Heart left ventricle (tissue), 16 donors: ENCODE results near the gene TMEM218. TPM values are rescaled to one million over a fixed set of nuclear protein-coding genes. Genes with fewer than 3 reads are reported as not detected.
A peak's percentile ranks its signal among the peaks of the same experiment; 100 is the strongest.

Experiments
- ATAC-seq, 4 donors: fragments of 200-7000 bp; cut with Tn5 transposase; one replicate each; pipeline ENCODE4 v1.9.1; 2020 to 2022; ENCODE audit warnings: moderate library complexity in 4 of 4, mild to moderate bottlenecking in 3 of 4, moderate number of reproducible peaks in 1 of 4
- DNase-seq, 5 donors: peaks; one replicate each; pipeline ENCODE4 v3.0.0-alpha.2; 2020
- H3K27ac ChIP-seq, 12 donors: fragments of 200-600 bp; sonication (generic) in 4 of 12; one replicate each; pipeline versions ENCODE4 v1.5.0 to v1.8.0; 2016 to 2022; ENCODE audit warnings: mild to moderate bottlenecking in 2 of 12
- H3K27me3 ChIP-seq, 9 donors: fragments of 200-600 bp; sonication (generic) in 2 of 9; one replicate each; pipeline versions ENCODE4 v1.5.1 to v1.8.0; 2016 to 2022; ENCODE audit warnings: mild to moderate bottlenecking in 3 of 9
- H3K36me3 ChIP-seq, 9 donors: fragments of 200-600 bp; sonication (generic) in 2 of 9; one replicate each; pipeline versions ENCODE4 v1.5.0 to v1.8.0; 2018 to 2022; ENCODE audit warnings: mild to moderate bottlenecking in 2 of 9
- H3K4me1 ChIP-seq, 12 donors: fragments of 200-600 bp; sonication (generic) in 4 of 12; one replicate each; pipeline versions ENCODE4 v1.5.0 to v1.8.0; 2016 to 2022; ENCODE audit warnings: mild to moderate bottlenecking in 3 of 12
- H3K4me3 ChIP-seq, 12 donors: fragments of 200-600 bp; sonication (generic) in 4 of 12; one replicate each; pipeline versions ENCODE4 v1.5.0 to v1.8.0; 2017 to 2022; ENCODE audit warnings: mild to moderate bottlenecking in 9 of 12, moderate library complexity in 4 of 12
- H3K9me3 ChIP-seq, 12 donors: fragments of 200-600 bp; sonication (generic) in 4 of 12; one replicate each; pipeline versions ENCODE4 v1.5.0 to v1.8.0; 2016 to 2022; ENCODE audit warnings: mild to moderate bottlenecking in 1 of 12
- POLR2A ChIP-seq, 2 donors: fragments of 450-650 bp; IDR thresholded peaks; one replicate each; pipeline ENCODE4 v1.6.1; 2017; ENCODE audit warnings: antibody characterized with exemption in 2 of 2, mild to moderate bottlenecking in 2 of 2, moderate library complexity in 2 of 2
- WGBS, 4 donors: extraction: QIAGEN DNeasy Blood & Tissue Kit in 2 of 4; methylation state at CpG; one replicate each; pipeline versions ENCODE4 v1.1.5 to v1.1.7; 2013 to 2018; 5-methylcytosine and 5-hydroxymethylcytosine counted together
- intact Hi-C, 10 donors: fragments of 100-400 bp; cut with DNase I; formaldehyde crosslinking; loops; one replicate each; pipeline versions ENCODE4 v1.11.1 to v1.14.2; 2022
- polyA plus RNA-seq, 2 donors: library from polyadenylated mRNA; stranded (reverse); fragments of 200-250 nt; gene quantifications; one replicate each; pipeline ENCODE4 v1.2.3, GENCODE V29; 2013
- total RNA-seq, 9 donors: library from RNA; depleted of rRNA in 2 of 9; stranded (reverse); fragments of >200 nt in 2 of 9; fragmentation: NEBNext Ultra II Directional in 3 of 9; extraction: Animal tissue kit (Norgen Biotek cat#: 25700) in 3 of 9; gene quantifications; one replicate each; pipeline versions ENCODE4 v1.1.0 to v1.2.4, GENCODE V29; 2016 to 2023
- TF ChIP-seq, protein P1 (sequence below), 12 donors: fragments of 200-600 bp; sonication (generic) in 4 of 12; IDR thresholded peaks; one replicate each; pipeline versions ENCODE4 v1.5.0 to v1.8.0; 2018 to 2022; ENCODE audit warnings: antibody characterized with exemption in 12 of 12, mild to moderate bottlenecking in 5 of 12
- donor health status: ischemic (EF 13 %, LVEDD 7.1; RV severe dilation, severe dysfunction).
- donor health status: healthy with polysubstance abuse.
- donor health status: DM: no; HTN: yes; CAD: no.
- donor health status: DM: no; HTN: no; CAD: no.
- donor health status: ischemic (EF 25% LVEDD 6.9; RV normal size, moderate dysfunction).
- donor health status: ischemic (EF 25% LVEDD 5.7; RV mildly dilated, moderate dysfunction).
- donor health status: healthy.
- donor health status: DM: yes; HTN: yes; CAD: no.
- donor health status: ischemic (EF 35%, LVEDD 5.7; RV mildly dilated, moderate dysfunction).
- donor health status: nonischemic (EF 11% LVEDD 7.7; RV severe dilation, severe dysfunction).
- donor health status: DM: yes; HTN: yes; CAD: no.
- donor health status: PGD.
- donor health status: ischemic (EF 29% LVEDD 5.4; RV normal size, mild dysfunction).
- donor health status: nonischemic (EF 23%, LVEDD 6.1; RV moderate dilation, normal function).

TMEM218 gene
- total and polyA plus RNA-seq, 11 donors = 4.7 to 21.8 (median 6.8) TPM

DNA sequence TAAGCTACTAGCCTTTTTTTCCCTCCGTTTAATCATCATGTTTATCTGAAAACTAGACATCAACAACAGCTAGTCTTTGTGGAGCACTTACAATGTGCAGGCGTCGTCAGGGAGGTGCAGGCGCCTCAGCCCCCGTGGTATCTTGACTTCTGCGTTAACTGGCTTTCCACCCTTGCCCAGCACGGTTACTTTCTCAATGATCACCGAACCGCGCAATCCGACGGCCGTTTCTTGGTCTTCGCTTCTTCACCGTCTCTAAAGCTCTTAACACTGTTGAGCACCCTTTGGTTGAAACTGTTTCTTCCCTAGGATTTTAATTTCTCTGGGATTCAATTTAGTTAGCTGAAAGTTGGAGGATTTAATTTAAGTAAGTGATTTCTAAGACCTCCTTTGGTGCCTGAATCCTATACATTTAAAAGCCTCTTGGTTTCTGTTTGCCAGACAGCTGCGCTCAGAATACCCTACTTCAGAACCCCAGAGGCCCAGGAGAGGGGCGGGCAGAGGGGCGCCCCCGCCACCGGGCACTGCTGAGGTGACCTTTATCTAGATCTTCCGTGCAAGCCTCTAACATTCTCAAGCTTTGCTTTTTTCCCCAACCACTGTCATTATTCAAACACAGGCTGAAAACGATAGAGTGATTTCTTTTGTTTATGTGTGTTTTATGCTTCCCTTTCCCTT is 18.0 kb upstream of the TMEM218 start:
- ATAC-seq = no peak
- 70 to 74% (median 73%) methylated on average over 22 of the region's 22 CpGs for WGBS, 4 donors
- no peaks in the 10 kb centered on the region for H3K36me3 ChIP-seq

DNA sequence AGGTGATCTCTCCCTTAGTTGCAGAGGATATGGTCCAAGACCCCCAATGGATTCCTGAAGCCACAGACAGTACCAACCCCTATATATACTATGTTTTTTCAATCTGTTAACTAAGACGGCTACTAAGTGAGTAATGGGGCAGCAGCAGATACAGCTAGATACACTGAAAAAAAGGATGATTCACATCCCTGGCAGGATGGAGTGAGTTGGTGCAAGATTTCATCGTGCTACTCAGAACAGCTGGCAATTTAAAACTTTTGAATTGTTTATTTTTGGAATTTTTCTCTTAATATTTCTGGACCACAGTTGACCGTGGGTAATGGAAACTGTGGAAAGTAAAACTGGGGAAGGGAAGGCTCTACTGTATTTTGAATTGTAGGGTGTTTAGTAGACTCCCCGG is 17.0 kb upstream of the TMEM218 start:
- no peaks in the 10 kb centered on the region for H3K36me3 ChIP-seq
- no peak for DNase-seq
- WGBS, 4 donors = 72 to 81% (median 80%) methylated on average over 4 of the region's 4 CpGs
- peaks cover 0 to 22% (median 0%) of the 10 kb centered on the region in 9 donors for H3K27me3 ChIP-seq
- no peak for TF ChIP-seq POLR2A (IDR thresholded peaks at IDR 0.05)
- TF ChIP-seq, protein P1, sequence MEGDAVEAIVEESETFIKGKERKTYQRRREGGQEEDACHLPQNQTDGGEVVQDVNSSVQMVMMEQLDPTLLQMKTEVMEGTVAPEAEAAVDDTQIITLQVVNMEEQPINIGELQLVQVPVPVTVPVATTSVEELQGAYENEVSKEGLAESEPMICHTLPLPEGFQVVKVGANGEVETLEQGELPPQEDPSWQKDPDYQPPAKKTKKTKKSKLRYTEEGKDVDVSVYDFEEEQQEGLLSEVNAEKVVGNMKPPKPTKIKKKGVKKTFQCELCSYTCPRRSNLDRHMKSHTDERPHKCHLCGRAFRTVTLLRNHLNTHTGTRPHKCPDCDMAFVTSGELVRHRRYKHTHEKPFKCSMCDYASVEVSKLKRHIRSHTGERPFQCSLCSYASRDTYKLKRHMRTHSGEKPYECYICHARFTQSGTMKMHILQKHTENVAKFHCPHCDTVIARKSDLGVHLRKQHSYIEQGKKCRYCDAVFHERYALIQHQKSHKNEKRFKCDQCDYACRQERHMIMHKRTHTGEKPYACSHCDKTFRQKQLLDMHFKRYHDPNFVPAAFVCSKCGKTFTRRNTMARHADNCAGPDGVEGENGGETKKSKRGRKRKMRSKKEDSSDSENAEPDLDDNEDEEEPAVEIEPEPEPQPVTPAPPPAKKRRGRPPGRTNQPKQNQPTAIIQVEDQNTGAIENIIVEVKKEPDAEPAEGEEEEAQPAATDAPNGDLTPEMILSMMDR (IDR thresholded peaks at IDR 0.05) = no peak
- H3K4me3 ChIP-seq = no peak overlapping the region
- ATAC-seq = no peak
- no peak overlapping the region for H3K27ac ChIP-seq
- H3K4me1 ChIP-seq = peaks cover 0 to 9% (median 0%) of the 10 kb centered on the region in 12 donors
- intact Hi-C loops = no loop called here
- H3K9me3 ChIP-seq = no peaks in the 10 kb centered on the region

More for the DNA sequence above, 18.0 kb upstream of the TMEM218 start:
- intact Hi-C loops = no loop called here
- no peak for DNase-seq
- Histone ChIP-seq H3K27me3 (peaks cover 0 to 22% (median 0%) of the 10 kb centered on the region in 9 donors), H3K4me1 (no peaks in the 10 kb centered on the region), H3K27ac (no peak overlapping the region), H3K4me3 (no peak overlapping the region), H3K9me3 (no peaks in the 10 kb centered on the region)
- TF ChIP-seq, protein P1 (IDR thresholded peaks at IDR 0.05) = no peak
- no peak for TF ChIP-seq POLR2A (IDR thresholded peaks at IDR 0.05)

DNA sequence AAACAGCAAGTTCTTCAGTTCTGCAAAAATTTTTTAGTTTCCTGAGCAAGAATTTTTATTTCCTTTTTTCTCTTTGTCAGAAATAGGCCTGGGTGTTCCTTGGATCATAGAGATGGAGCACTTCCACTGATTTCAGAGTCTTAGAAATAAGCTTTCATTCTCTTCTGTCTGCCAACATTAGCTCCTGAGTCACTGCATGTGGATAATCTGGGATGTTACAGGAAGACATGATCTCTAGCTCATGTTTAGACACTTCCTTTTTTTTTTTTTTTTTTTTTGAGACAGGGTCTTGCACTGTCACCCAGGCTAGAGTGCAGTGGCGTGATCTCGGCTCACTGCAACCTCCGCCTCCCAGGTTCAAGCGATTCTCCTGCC is 13.2 kb upstream of the TMEM218 start:
- intact Hi-C loops = no loop called here
- Histone ChIP-seq H3K36me3 (no peaks in the 10 kb centered on the region), H3K27ac (peak overlapping the region in 1 of 12 donors; percentile 30), H3K9me3 (no peaks in the 10 kb centered on the region), H3K4me3 (peak overlapping the region in 2 of 12 donors; percentile 9 to 18), H3K4me1 (peaks cover 0 to 9% (median 0%) of the 10 kb centered on the region in 12 donors), H3K27me3 (peaks cover 0 to 16% (median 0%) of the 10 kb centered on the region in 9 donors)
- ATAC-seq = no peak
- TF ChIP-seq, protein P1 (IDR thresholded peaks at IDR 0.05) = no peak
- whole genome bisulfite sequencing, 4 donors = 88 to 94% (median 91%) methylated on average over 4 of the region's 4 CpGs
- no peak for DNase-seq

DNA sequence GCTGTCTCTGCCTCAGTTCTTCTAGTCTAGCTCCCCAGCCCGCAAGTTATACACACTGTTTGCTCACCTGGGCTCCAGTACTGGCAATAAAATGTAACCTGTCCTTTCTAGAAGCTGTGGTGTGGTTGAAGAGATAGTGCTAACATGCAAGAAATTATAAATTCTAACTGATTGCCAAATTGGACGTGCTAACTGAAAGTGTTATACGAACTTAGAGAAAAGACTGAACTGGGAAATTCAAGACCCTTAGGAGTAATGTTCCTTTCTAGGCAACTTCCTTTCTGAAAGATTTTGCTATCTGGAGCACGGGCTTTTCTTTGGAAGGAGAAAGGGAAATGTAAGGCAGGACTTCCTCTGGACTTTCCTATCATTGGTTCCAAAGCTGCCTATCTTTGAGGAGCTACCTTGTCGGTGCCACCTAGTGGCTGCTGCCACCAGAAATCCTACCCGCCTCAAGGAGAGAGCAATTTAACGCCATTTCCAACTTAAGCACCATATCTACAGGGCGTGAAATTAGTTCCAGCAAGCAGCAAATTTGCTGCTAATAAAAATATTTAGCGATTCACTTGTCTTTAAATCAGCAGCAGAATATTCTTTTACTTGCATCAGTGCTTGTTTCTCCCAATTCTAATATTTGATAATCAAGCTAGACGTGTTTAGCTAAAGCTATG is 12.7 kb upstream of the TMEM218 start:
- Histone ChIP-seq H3K4me3 (peak overlapping the region in 3 of 12 donors; percentile 1 to 18 (median 9)), H3K9me3 (no peaks in the 10 kb centered on the region), H3K27me3 (peaks cover 0 to 11% (median 0%) of the 10 kb centered on the region in 9 donors), H3K36me3 (no peaks in the 10 kb centered on the region), H3K4me1 (peaks cover 0 to 9% (median 0%) of the 10 kb centered on the region in 12 donors), H3K27ac (peak overlapping the region in 1 of 12 donors; percentile 30)
- TF ChIP-seq, protein P1 (IDR thresholded peaks at IDR 0.05) = peak in 11 of 12 donors; percentile 17 to 58 (median 38)
- TF ChIP-seq POLR2A (IDR thresholded peaks at IDR 0.05) = no peak
- 60 to 72% (median 65%) methylated on average over 10 of the region's 10 CpGs for WGBS, 4 donors
- peak; percentile 55 to 83 (median 82) for ATAC-seq
- intact Hi-C loops = no loop called here
- DNase-seq = peak in 3 of 5 donors; percentile 45 to 63 (median 57)
